ENCODE data around the gene CWC15.
"Not testable (repeated sequence)": the region's sequence is repeated elsewhere in the genome, so short reads cannot be mapped to it uniquely, and the experiment has no call there.

CWC15 gene

GRCh38 chr11:94948070-94948617 is 25.2 kb downstream of the CWC15 start:
- DNase-seq = no peak

- no peak for DNase-seq
These were observed 26.5 kb downstream of the CWC15 start for GRCh38 chr11:94946812-94947211.

- DNase-seq = no peak
These were observed 32.2 kb downstream of the CWC15 start for GRCh38 chr11:94941131-94941530.

GRCh38 chr11:94939346-94939745 is 34.0 kb downstream of the CWC15 start:
- DNase-seq = no peak

GRCh38 chr11:94938095-94939055 is 35.0 kb downstream of the CWC15 start:
- DNase-seq = peak; percentile 0

GRCh38 chr11:94934846-94935245 is 38.5 kb downstream of the CWC15 start:
- no peak for DNase-seq

- DNase-seq = no peak
These were observed 39.0 kb downstream of the CWC15 start for GRCh38 chr11:94934362-94934761.

- no peak for DNase-seq
These were observed 39.9 kb downstream of the CWC15 start for GRCh38 chr11:94933223-94934130.

GRCh38 chr11:94932503-94932902 is 40.9 kb downstream of the CWC15 start:
- DNase-seq = no peak

- DNase-seq = not testable (repeated sequence)
These were observed 41.3 kb downstream of the CWC15 start for GRCh38 chr11:94932072-94932471.

GRCh38 chr11:94928117-94928990 is 45.0 kb downstream of the CWC15 start:
- DNase-seq = no peak

GRCh38 chr11:94926698-94927237 is 46.6 kb downstream of the CWC15 start:
- no peak for DNase-seq

GRCh38 chr11:94926271-94926625 is 47.1 kb downstream of the CWC15 start:
- no peak for DNase-seq

- DNase-seq = no peak
These were observed 47.7 kb downstream of the CWC15 start for GRCh38 chr11:94925422-94926270.

GRCh38 chr11:94924612-94925011 is 48.7 kb downstream of the CWC15 start:
- no peak for DNase-seq

- no peak for DNase-seq
These were observed 49.2 kb downstream of the CWC15 start for GRCh38 chr11:94924171-94924572.

- no peak for DNase-seq
These were observed 50.4 kb downstream of the CWC15 start for GRCh38 chr11:94923004-94923334.

GRCh38 chr11:94922321-94923003 is 50.9 kb downstream of the CWC15 start:
- no peak for DNase-seq

- no peak for DNase-seq
These were observed 53.0 kb downstream of the CWC15 start for GRCh38 chr11:94920311-94920710.

GRCh38 chr11:94913718-94914394 is 59.5 kb downstream of the CWC15 start:
- not testable (repeated sequence) for DNase-seq
